Measurements from ENCODE around the gene GSG1L.

Gene GSG1L

DNA sequence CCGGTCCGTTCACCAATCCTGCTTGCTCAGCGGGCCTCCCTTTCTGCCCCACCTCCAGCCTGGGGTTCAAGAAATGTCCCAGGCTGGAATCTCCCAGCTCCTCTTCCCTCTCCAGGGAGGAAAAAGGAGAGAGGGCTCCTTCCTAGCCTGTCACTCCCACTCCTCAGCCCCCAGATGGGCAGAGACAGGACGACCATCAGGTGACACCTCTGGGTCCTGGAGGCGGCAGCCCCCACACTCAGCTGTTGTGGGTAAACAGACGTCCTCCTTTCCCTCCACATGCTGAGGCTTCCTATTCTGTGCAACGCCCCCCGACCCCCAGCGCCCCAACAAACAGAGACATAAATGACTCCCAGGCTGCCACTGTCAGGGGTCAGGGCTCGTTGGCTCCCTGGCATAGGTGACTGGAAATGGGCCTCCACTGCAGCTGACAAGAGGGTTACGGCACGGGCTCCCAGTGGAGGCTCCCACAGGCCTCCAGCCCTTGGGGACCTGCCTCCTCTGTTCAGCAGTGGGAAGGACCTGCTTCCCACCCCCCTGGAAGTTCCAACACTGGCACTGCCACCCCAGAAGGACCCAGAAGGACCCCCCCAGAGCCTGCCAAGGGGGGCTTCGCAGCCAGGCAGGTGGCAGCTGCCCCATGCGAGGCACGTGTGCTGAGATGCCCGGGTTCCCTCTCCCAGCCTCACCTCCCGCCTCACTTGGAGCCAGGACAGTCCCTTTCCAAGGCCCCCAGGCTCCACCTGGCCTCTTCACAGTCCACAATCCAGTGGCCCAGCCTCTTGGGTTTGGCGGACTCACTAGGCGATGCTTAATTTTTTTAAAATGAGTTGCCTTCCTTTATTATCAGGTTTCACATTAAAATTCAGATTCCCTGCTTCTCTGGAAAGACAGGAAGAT, 281.3 kb downstream of the GSG1L start:
- Histone ChIP-seq H3K9me3 (ENCODE audit: control insufficient read depth, low read length) (no peaks in the 10 kb centered on the region), H3K4me3 (ENCODE audit: low read length) (no peak overlapping the region), H3K27me3 (replicated peaks; ENCODE audit: control insufficient read depth, insufficient read depth, low read length) (peaks cover 2% of the 10 kb centered on the region), H3K4me1 (ENCODE audit: control insufficient read depth, insufficient read depth, low read length) (no peaks in the 10 kb centered on the region), H3K36me3 (ENCODE audit: control insufficient read depth, insufficient read depth, low read length, severe bottlenecking) (no peaks in the 10 kb centered on the region), H3K9ac (ENCODE audit: low read length) (no peak overlapping the region)
- DNase-seq (ENCODE audit: low read depth), result no peak

DNA sequence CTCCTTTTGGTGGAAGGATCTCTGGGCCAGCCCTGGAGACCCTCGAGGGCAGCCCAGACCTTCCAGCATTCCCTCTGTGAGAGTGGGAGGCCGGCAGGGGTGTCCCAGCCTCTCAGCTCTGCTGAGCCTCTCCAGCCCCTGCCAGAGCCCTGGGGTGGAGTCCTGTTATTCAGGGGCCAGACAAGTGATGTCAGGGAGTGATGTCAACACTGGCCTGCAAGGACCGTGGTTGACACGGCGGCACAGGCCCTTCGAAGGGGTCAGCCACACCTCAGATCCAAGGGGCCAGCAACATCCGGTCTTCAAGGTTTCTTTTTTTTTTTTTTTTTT, 282.4 kb downstream of the GSG1L start:
- Histone ChIP-seq H3K9me3 (ENCODE audit: control insufficient read depth, low read length) (no peaks in the 10 kb centered on the region), H3K27me3 (replicated peaks; ENCODE audit: control insufficient read depth, insufficient read depth, low read length) (peaks cover 2% of the 10 kb centered on the region)

GRCh38 chr16:27780468-27781194, 282.9 kb downstream of the GSG1L start:
- no peak for DNase-seq (ENCODE audit: low read depth)
- no peak overlapping the region for H3K4me3 ChIP-seq (ENCODE audit: low read length)
- H3K4me1 ChIP-seq (ENCODE audit: control insufficient read depth, insufficient read depth, low read length), result no peaks in the 10 kb centered on the region
- H3K9ac ChIP-seq (ENCODE audit: low read length), result no peak overlapping the region
- no peaks in the 10 kb centered on the region for H3K9me3 ChIP-seq (ENCODE audit: control insufficient read depth, low read length)
- H3K36me3 ChIP-seq (ENCODE audit: control insufficient read depth, insufficient read depth, low read length, severe bottlenecking), result no peaks in the 10 kb centered on the region
- H3K27me3 ChIP-seq (replicated peaks; ENCODE audit: control insufficient read depth, insufficient read depth, low read length), result peaks cover 2% of the 10 kb centered on the region

More for the DNA sequence above, 282.4 kb downstream of the GSG1L start:
- H3K36me3 ChIP-seq (ENCODE audit: control insufficient read depth, insufficient read depth, low read length, severe bottlenecking), result no peaks in the 10 kb centered on the region
- H3K4me3 ChIP-seq (ENCODE audit: low read length), result no peak overlapping the region
- H3K4me1 ChIP-seq (ENCODE audit: control insufficient read depth, insufficient read depth, low read length), result no peaks in the 10 kb centered on the region
- no peak for DNase-seq (ENCODE audit: low read depth)
- H3K9ac ChIP-seq (ENCODE audit: low read length), result no peak overlapping the region

GRCh38 chr16:27779641-27780164, 283.8 kb downstream of the GSG1L start:
- H3K36me3 ChIP-seq (ENCODE audit: control insufficient read depth, insufficient read depth, low read length, severe bottlenecking), result no peaks in the 10 kb centered on the region
- no peaks in the 10 kb centered on the region for H3K27me3 ChIP-seq (replicated peaks; ENCODE audit: control insufficient read depth, insufficient read depth, low read length)
- DNase-seq (ENCODE audit: low read depth), result peak; percentile 48
- no peak overlapping the region for H3K4me3 ChIP-seq (ENCODE audit: low read length)
- no peaks in the 10 kb centered on the region for H3K4me1 ChIP-seq (ENCODE audit: control insufficient read depth, insufficient read depth, low read length)
- no peaks in the 10 kb centered on the region for H3K9me3 ChIP-seq (ENCODE audit: control insufficient read depth, low read length)
- H3K9ac ChIP-seq (ENCODE audit: low read length), result no peak overlapping the region

- Histone ChIP-seq H3K9ac (ENCODE audit: low read length) (no peak overlapping the region), H3K4me1 (ENCODE audit: control insufficient read depth, insufficient read depth, low read length) (no peaks in the 10 kb centered on the region), H3K36me3 (ENCODE audit: control insufficient read depth, insufficient read depth, low read length, severe bottlenecking) (no peaks in the 10 kb centered on the region), H3K9me3 (ENCODE audit: control insufficient read depth, low read length) (no peaks in the 10 kb centered on the region), H3K27me3 (replicated peaks; ENCODE audit: control insufficient read depth, insufficient read depth, low read length) (no peaks in the 10 kb centered on the region), H3K4me3 (ENCODE audit: low read length) (no peak overlapping the region)
- DNase-seq (ENCODE audit: low read depth), result no peak
Measured at GRCh38 chr16:27778926-27779570, 284.5 kb downstream of the GSG1L start.

DNA sequence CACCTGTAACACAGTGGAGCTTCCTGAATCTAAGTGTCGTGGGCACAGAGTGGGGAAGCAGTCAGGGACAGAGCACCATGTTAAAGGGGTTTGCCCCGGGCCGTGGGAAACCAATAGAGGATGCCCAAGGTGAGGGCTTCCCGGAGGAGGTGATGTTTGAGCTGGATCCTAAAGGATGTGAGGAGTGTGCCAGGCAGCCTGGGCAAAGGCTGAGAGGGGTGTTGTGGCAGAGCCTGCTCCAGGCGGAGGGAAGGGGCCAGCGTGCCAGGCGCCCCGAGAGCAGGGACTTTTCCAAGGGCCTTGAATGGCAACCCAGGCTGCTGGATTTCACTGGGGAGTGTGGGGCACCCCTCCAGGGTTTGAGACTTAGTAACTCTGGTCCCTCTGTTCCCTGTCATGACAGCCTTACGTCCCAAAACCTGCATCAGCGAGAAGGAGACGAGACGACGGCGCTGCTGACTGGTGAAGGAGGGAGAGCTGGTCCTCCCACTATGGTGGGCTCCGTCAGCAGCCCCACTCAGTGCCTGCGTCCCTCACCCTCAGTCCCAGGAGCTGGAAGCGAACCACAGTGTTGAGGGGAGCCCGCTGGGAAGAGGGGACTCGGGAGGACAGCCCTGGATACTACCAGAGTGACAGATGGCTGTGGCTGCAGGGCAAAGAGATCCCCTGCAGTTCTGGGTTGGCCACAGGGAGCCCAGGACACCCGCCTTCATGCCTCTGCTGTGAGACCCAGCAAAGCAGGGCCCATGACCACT, 285.2 kb downstream of the GSG1L start:
- Histone ChIP-seq H3K4me1 (ENCODE audit: control insufficient read depth, insufficient read depth, low read length) (no peaks in the 10 kb centered on the region), H3K27me3 (replicated peaks; ENCODE audit: control insufficient read depth, insufficient read depth, low read length) (no peaks in the 10 kb centered on the region), H3K9ac (ENCODE audit: low read length) (no peak overlapping the region), H3K9me3 (ENCODE audit: control insufficient read depth, low read length) (no peaks in the 10 kb centered on the region), H3K36me3 (ENCODE audit: control insufficient read depth, insufficient read depth, low read length, severe bottlenecking) (peaks cover under 1% of the 10 kb centered on the region), H3K4me3 (ENCODE audit: low read length) (no peak overlapping the region)
- DNase-seq (ENCODE audit: low read depth), result no peak

DNA sequence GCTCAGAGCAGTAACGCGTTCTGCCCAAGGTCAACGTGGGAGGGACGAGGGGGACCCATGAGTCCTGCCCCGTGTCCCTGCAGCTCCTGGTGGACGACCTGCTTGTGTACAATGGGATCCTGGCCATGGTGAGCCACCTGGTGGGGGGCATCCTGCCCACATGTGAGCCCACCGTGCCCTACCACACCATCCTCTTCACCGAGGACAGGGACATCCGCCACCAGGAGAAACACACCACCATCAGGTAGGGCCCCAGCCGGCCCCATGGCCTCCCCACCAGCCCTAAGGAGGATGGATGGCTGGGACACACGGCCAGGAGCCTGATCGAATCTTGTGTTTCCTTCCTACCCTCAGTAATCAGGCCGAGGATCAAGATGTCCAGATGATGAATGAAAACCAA, 286.0 kb downstream of the GSG1L start:
- Histone ChIP-seq H3K9me3 (ENCODE audit: control insufficient read depth, low read length) (no peaks in the 10 kb centered on the region), H3K27me3 (replicated peaks; ENCODE audit: control insufficient read depth, insufficient read depth, low read length) (no peaks in the 10 kb centered on the region), H3K4me1 (ENCODE audit: control insufficient read depth, insufficient read depth, low read length) (no peaks in the 10 kb centered on the region), H3K36me3 (ENCODE audit: control insufficient read depth, insufficient read depth, low read length, severe bottlenecking) (peaks cover 7% of the 10 kb centered on the region), H3K4me3 (ENCODE audit: low read length) (no peak overlapping the region), H3K9ac (ENCODE audit: low read length) (no peak overlapping the region)
- no peak for DNase-seq (ENCODE audit: low read depth)

DNA sequence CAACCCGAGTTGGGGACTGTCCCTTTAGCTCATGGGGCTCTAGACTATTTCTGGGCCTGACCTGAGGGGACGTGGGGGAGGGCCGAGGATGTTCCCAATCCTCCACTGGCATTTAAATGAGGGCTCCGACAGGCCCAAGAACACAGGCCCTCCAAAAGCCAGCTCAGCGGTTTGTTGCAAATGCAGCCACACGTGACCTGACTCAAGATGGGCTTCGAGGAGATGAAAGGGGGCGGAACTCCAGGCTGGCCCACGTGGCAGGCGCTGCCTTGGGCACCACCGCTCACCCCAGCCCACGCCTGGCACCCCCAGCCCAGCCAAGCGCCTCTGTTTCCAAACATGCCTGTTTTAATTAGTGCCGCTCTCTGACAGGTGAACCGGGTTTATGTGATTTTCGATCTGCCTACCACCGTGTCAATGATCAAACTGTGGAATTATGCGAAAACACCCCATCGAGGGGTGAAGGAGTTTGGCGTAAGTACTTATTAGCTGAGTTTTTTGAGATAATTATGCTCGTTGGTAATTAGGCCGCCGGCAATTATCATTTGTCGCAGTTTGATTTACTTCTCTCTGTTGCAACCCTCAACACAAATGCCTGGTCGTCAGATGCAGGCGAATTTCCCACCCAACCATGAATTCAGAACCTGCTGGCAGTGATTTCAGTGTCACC, 286.8 kb downstream of the GSG1L start:
- no peaks in the 10 kb centered on the region for H3K4me1 ChIP-seq (ENCODE audit: control insufficient read depth, insufficient read depth, low read length)
- no peak overlapping the region for H3K9ac ChIP-seq (ENCODE audit: low read length)
- no peak for DNase-seq (ENCODE audit: low read depth)
- no peaks in the 10 kb centered on the region for H3K9me3 ChIP-seq (ENCODE audit: control insufficient read depth, low read length)
- peaks cover 9% of the 10 kb centered on the region for H3K36me3 ChIP-seq (ENCODE audit: control insufficient read depth, insufficient read depth, low read length, severe bottlenecking)
- H3K27me3 ChIP-seq (replicated peaks; ENCODE audit: control insufficient read depth, insufficient read depth, low read length), result no peaks in the 10 kb centered on the region
- H3K4me3 ChIP-seq (ENCODE audit: low read length), result no peak overlapping the region

DNA sequence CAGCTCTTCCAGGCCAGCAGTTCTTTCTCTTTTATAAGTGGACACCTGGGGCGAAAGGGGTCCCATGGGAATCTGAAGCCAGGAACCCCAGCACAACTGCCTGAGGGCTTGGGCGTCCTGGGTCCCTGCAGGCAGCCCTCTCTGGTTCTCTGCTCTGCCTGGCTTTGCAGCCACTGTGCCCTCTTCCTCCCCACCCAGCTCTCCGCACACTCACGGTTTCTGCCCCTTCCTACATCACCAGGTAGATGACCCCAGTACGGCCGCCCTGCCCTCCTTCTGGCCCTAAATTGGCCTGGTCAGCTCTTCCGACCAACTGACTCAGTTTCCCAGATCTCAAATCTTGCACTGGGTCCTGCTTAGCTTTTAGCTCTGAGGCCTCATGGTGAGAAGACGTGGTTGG, 288.3 kb downstream of the GSG1L start:
- Histone ChIP-seq H3K36me3 (ENCODE audit: control insufficient read depth, insufficient read depth, low read length, severe bottlenecking) (peaks cover 9% of the 10 kb centered on the region), H3K9ac (ENCODE audit: low read length) (no peak overlapping the region), H3K4me3 (ENCODE audit: low read length) (no peak overlapping the region), H3K27me3 (replicated peaks; ENCODE audit: control insufficient read depth, insufficient read depth, low read length) (no peaks in the 10 kb centered on the region), H3K9me3 (ENCODE audit: control insufficient read depth, low read length) (no peaks in the 10 kb centered on the region), H3K4me1 (ENCODE audit: control insufficient read depth, insufficient read depth, low read length) (no peaks in the 10 kb centered on the region)
- DNase-seq (ENCODE audit: low read depth), result no peak

- no peaks in the 10 kb centered on the region for H3K9me3 ChIP-seq (ENCODE audit: control insufficient read depth, low read length)
- peaks cover 9% of the 10 kb centered on the region for H3K36me3 ChIP-seq (ENCODE audit: control insufficient read depth, insufficient read depth, low read length, severe bottlenecking)
- H3K4me1 ChIP-seq (ENCODE audit: control insufficient read depth, insufficient read depth, low read length), result no peaks in the 10 kb centered on the region
- no peak overlapping the region for H3K9ac ChIP-seq (ENCODE audit: low read length)
- H3K27me3 ChIP-seq (replicated peaks; ENCODE audit: control insufficient read depth, insufficient read depth, low read length), result no peaks in the 10 kb centered on the region
- no peak overlapping the region for H3K4me3 ChIP-seq (ENCODE audit: low read length)
- no peak for DNase-seq (ENCODE audit: low read depth)
Measured at GRCh38 chr16:27774779-27775178, 288.7 kb downstream of the GSG1L start.
